Heart right ventricle (tissue), 16 donors: ENCODE results near the gene BMERB1. TPM values are rescaled to one million over a fixed set of nuclear protein-coding genes. Genes with fewer than 3 reads are reported as not detected.
"Not testable (repeated sequence)": the region's sequence is repeated elsewhere in the genome, so short reads cannot be mapped to it uniquely, and the experiment has no call there.

ENCODE experiments used
- ATAC-seq, 8 donors: fragments of 200-7000 bp; cut with Tn5 transposase; one replicate each; pipeline ENCODE4 v1.9.1; 2020; ENCODE audit warnings: mild to moderate bottlenecking in 8 of 8, moderate library complexity in 8 of 8, moderate number of reproducible peaks in 1 of 8
- DNase-seq, 2 donors: peaks; one replicate each; pipeline ENCODE4 v3.0.0-alpha.2; 2020
- H3K27ac ChIP-seq, 10 donors: fragments of 200-600 bp; sonication (generic) in 2 of 10; one replicate each; pipeline versions ENCODE4 v1.5.0 to v1.8.0; 2020 to 2022; ENCODE audit warnings: mild to moderate bottlenecking in 3 of 10
- H3K27me3 ChIP-seq, 7 donors: fragments of 200-600 bp; one replicate each; pipeline ENCODE4 v1.8.0; 2021 to 2022; ENCODE audit warnings: mild to moderate bottlenecking in 2 of 7
- H3K36me3 ChIP-seq, 9 donors: fragments of 200-600 bp; sonication (generic) in 1 of 9; one replicate each; pipeline versions ENCODE4 v1.5.0 to v1.8.0; 2020 to 2022; ENCODE audit warnings: mild to moderate bottlenecking in 2 of 9
- H3K4me1 ChIP-seq, 9 donors: fragments of 200-600 bp; sonication (generic) in 1 of 9; one replicate each; pipeline versions ENCODE4 v1.5.0 to v1.8.0; 2020 to 2022; ENCODE audit warnings: mild to moderate bottlenecking in 4 of 9
- H3K4me3 ChIP-seq, 10 donors: fragments of 200-600 bp; sonication (generic) in 2 of 10; one replicate each; pipeline versions ENCODE4 v1.5.0 to v1.8.0; 2020 to 2022; ENCODE audit warnings: mild to moderate bottlenecking in 7 of 10, moderate library complexity in 2 of 10
- H3K9me3 ChIP-seq, 11 donors: fragments of 200-600 bp in 10 of 11; sonication (generic) in 2 of 11; one replicate each; pipeline versions ENCODE4 v1.5.0 to v1.8.0; 2013 to 2022; ENCODE audit warnings: mild to moderate bottlenecking in 2 of 11, control low read depth in 1 of 11, moderate library complexity in 1 of 11
- CTCF ChIP-seq, 9 donors: fragments of 200-600 bp; sonication (generic) in 2 of 9; IDR thresholded peaks; one replicate each; pipeline versions ENCODE4 v1.5.0 to v1.8.0; 2021 to 2022; ENCODE audit warnings: antibody characterized with exemption in 9 of 9, mild to moderate bottlenecking in 5 of 9, moderate library complexity in 1 of 9
- WGBS, 2 donors: extraction: QIAGEN DNeasy Blood & Tissue Kit; methylation state at CpG; one replicate each; pipeline ENCODE4 v1.1.7; 2013; ENCODE audit warnings: inconsistent platforms in 1 of 2; 5-methylcytosine and 5-hydroxymethylcytosine counted together
- intact Hi-C, 10 donors: fragments of 100-400 bp; cut with DNase I; formaldehyde crosslinking; loops; one replicate each; pipeline versions ENCODE4 v1.11.1 to v1.14.2; 2022
- polyA plus RNA-seq, 2 donors: library from polyadenylated mRNA; stranded (reverse); fragments of 200-250 nt; gene quantifications; one replicate each; pipeline ENCODE4 v1.2.3, GENCODE V29; 2013
- total RNA-seq, 10 donors: library from RNA; stranded (reverse); fragmentation: NEBNext Ultra II Directional in 3 of 10; extraction: Animal tissue kit (Norgen Biotek cat#: 25700) in 3 of 10; gene quantifications; one replicate each; pipeline versions ENCODE4 v1.2.1 to v1.2.4, GENCODE V29; 2021 to 2023
- donor health status: Arrhythmogenic right ventricular cardiomyopathy.
- donor health status: ischemic (EF 13 %, LVEDD 7.1; RV severe dilation, severe dysfunction).
- donor health status: healthy with polysubstance abuse.
- donor health status: DM: no; HTN: yes; CAD: no.
- donor health status: DM: no; HTN: no; CAD: no.
- donor health status: ischemic (EF 25% LVEDD 6.9; RV normal size, moderate dysfunction).
- donor health status: ischemic (EF 25% LVEDD 5.7; RV mildly dilated, moderate dysfunction).
- donor health status: healthy.
- donor health status: DM: yes; HTN: yes; CAD: no.
- donor health status: Ischemic cardiomyopathy.
- donor health status: ischemic (EF 35%, LVEDD 5.7; RV mildly dilated, moderate dysfunction).
- donor health status: nonischemic (EF 11% LVEDD 7.7; RV severe dilation, severe dysfunction).
- donor health status: DM: yes; HTN: yes; CAD: no.
- donor health status: PGD.
- donor health status: ischemic (EF 29% LVEDD 5.4; RV normal size, mild dysfunction).
- donor health status: nonischemic (EF 23%, LVEDD 6.1; RV moderate dilation, normal function).

Gene BMERB1
- total and polyA plus RNA-seq, 12 donors, result 16.5 to 121 (median 78.9) TPM

- H3K27ac ChIP-seq, result peak overlapping the region in 1 of 10 donors; percentile 66
- no peak for DNase-seq
- no peaks in the 10 kb centered on the region for H3K9me3 ChIP-seq
- WGBS, 2 donors, result 90 to 95% methylated on average over 11 of the region's 11 CpGs
- no peak overlapping the region for H3K4me3 ChIP-seq
- TF ChIP-seq CTCF (IDR thresholded peaks at IDR 0.05), result no peak
- H3K4me1 ChIP-seq, result peaks cover 0 to 3% (median 0%) of the 10 kb centered on the region in 9 donors
- peaks cover 0 to 11% (median 0%) of the 10 kb centered on the region in 9 donors for H3K36me3 ChIP-seq
- peaks cover 0 to 13% (median 4%) of the 10 kb centered on the region in 7 donors for H3K27me3 ChIP-seq
- no peak for ATAC-seq
- intact Hi-C loops, result no loop called here
These were observed 37.3 kb upstream of the BMERB1 start for GRCh38 chr16:15396948-15397594.

DNA sequence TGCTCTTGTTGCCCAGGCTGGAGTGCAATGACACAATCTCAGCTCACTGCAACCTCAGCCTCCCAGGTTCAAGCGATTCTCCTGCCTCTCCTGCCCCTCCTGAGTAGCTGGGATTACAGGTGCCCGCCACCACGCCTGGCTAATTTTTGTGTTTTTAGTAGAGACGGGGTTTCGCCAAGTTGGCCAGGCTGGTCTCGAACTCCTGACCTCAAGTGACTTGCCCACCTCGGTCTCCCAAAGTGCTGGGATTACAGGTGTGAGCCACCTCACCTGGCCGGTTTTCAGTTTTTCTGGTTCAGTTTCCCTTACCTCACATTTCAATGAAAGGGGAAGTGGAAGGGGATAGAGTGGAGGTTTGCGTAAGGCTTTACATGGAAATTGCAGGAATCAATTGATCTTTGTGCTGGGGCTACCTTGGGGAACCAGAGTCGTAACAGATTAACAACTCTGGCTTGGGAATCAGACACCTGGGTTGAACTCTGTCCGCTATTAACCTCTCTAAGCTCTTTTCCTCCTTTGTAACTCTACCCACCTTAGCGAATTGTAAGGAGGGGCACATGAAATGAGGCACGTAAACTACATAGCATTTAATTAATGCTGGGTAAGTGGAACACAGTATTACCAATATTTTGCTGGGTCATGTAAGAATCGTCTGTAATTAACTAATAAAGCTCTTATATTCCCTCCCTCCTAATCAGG, 35.6 kb upstream of the BMERB1 start:
- Histone ChIP-seq H3K27me3 (peaks cover 0 to 13% (median 4%) of the 10 kb centered on the region in 7 donors), H3K4me3 (no peak overlapping the region), H3K4me1 (peaks cover 0 to 3% (median 0%) of the 10 kb centered on the region in 9 donors), H3K9me3 (no peaks in the 10 kb centered on the region), H3K27ac (no peak overlapping the region), H3K36me3 (peaks cover 0 to 17% (median 0%) of the 10 kb centered on the region in 9 donors)
- 89% methylated on average over 14 of the region's 14 CpGs for WGBS, 2 donors
- intact Hi-C loops, result no loop called here
- DNase-seq (no peak), ATAC-seq (no peak)
- no peak for TF ChIP-seq CTCF (IDR thresholded peaks at IDR 0.05)

- Histone ChIP-seq H3K9me3 (no peaks in the 10 kb centered on the region), H3K27me3 (peaks cover 0 to 13% (median 4%) of the 10 kb centered on the region in 7 donors), H3K4me1 (peaks cover 0 to 5% (median 0%) of the 10 kb centered on the region in 9 donors), H3K4me3 (no peak overlapping the region), H3K27ac (no peak overlapping the region), H3K36me3 (peaks cover 0 to 17% (median 0%) of the 10 kb centered on the region in 9 donors)
- 84 to 86% methylated on average over 3 of the region's 3 CpGs for WGBS, 2 donors
- intact Hi-C loops, result no loop called here
- no peak for TF ChIP-seq CTCF (IDR thresholded peaks at IDR 0.05)
- DNase-seq, result no peak
- ATAC-seq, result no peak
These were observed 35.1 kb upstream of the BMERB1 start for GRCh38 chr16:15399317-15399716.

- H3K4me3 ChIP-seq, DNase-seq, H3K27ac ChIP-seq, H3K4me1 ChIP-seq, intact Hi-C loops, ATAC-seq, H3K9me3 ChIP-seq: not testable (repeated sequence)
- 87 to 92% methylated on average over 6 of the region's 6 CpGs for WGBS, 2 donors
- peaks cover 0 to 13% (median 4%) of the 10 kb centered on the region in 7 donors for H3K27me3 ChIP-seq
- peaks cover 0 to 17% (median 0%) of the 10 kb centered on the region in 9 donors for H3K36me3 ChIP-seq
These were observed 34.1 kb upstream of the BMERB1 start for GRCh38 chr16:15400314-15400713.
